Stimulated activated CD8-positive, alpha-beta memory T cell treated with anti-CD3 and anti-CD28 coated beads, Interleukin-7, amount 100 ng/mL, for 48 hours (primary cell): Measurements from ENCODE around the gene ZC3H8.
A peak's percentile ranks its signal among the peaks of the same experiment; 100 is the strongest.
"Not testable (repeated sequence)": the region's sequence is repeated elsewhere in the genome, so short reads cannot be mapped to it uniquely, and the experiment has no call there.

ENCODE experiments used
- DNase-seq, 2 donors: peaks; one replicate each; pipeline ENCODE4 v3.0.0-alpha.2; 2020; ENCODE audit warnings: low read depth in 1 of 2; ENCODE audit errors: extremely low read depth in 1 of 2

The ZC3H8 gene

DNA sequence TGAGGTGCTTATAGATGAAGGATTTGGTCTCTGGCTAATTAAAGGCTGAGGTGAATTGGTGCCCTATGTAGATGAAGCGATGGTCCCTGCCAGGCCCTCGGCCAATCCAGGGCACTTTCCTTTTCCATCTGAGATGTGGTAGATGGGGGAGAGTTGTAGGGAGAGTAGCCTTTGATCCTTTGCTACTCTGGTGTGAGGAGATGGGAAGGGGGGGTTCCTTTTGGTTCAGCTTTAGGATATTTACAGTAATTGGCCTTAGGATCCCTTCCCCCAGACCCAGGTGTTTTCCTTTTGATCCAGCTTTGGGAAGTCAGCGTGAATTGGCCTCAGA, 5.4 kb upstream of the ZC3H8 start:
- no peak for DNase-seq

DNA sequence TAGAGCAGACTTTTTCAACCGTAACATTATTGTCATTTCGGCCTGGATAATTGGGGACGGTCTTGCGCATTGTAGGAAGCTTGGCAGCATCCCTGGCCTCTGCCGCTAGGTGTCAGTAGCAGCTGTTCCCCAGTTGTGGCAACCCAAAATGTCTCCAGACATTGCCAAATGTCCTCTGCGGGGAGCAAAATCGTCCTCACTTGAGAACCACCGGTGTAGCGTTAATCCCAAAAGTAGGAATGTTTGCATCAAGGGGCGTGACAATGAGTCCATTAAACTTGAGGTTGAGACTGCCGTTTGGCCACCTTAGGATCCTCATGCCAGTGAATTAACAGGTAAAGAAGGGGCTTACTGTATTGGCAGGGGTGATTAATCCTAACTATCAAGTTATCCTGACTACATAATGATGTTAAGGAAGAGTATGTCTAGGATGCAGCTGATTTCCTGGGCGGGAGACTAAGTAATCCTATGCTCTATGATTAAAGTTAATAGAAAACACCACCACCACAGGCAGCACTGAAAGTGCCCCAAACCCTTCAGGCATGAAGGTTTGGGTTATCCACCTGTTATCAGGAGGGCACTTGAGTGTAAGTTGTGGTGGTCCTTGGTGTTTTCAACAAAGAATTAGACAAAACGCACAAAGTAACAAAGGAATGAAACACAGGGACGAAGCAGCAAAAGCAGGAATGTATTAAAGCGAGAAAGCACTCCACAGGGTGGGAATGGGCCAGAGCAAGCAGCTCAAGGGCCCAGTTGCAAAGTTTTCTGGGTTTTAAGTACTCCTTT, 4.9 kb upstream of the ZC3H8 start:
- DNase-seq, result peak; percentile 63 to 70

DNA sequence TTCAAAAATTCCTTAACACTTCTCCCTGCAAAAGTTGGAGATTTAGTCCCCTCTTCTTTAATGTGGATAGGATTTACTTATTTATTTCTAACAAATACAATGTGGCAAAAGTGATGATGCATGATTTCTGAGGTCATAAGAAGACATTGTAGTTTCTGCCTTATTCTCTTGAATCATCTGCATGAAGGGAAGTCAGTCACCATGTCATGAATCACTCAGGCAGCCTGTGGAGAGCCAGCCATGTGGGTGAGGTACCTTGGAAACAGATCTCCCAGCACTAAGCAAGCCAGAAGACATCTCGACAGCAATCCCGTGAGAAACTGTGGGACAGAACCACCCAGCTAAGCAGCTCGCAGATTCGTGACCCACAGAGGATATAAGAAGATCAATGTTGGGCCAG, 2.7 kb upstream of the ZC3H8 start:
- DNase-seq, result no peak

DNA sequence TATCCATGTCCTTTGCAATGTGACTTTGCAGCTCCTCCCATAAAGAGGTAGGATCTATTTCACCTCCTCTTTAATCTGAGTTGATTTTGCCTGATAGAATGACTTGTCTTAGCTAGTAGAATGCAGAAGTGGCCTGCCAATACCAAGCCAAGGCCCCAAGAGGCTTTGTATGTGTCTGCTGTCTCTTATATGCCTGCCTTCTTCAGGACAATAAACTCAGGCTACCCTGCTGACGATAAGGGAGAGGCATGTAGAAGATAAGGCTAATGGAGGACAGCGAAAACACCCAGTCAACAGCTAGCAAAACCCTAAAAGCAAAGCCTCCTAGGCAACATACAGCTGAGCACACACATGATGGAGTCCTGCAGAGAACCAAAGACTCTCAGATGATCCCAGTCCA, 1.8 kb upstream of the ZC3H8 start:
- DNase-seq, result no peak

DNA sequence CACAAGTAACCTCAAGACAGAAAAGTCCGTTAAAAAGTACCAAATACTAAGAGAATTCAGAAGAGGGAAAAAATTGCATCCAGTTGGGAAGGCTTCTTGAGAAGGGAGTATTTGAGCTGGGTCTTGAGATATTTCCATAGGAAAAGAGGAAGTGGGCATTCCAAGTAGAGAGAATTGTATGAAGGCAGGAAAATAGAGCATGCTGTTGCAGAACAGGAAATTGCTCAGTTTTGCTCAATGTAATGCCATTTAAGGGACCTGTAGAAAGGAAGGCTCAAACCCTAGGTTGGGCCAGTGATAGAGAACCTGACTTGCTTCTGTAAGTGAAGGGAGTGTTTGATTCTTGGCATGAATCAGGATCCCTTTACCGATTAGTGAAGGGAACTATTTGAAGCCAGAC, 1.0 kb upstream of the ZC3H8 start:
- no peak for DNase-seq

DNA sequence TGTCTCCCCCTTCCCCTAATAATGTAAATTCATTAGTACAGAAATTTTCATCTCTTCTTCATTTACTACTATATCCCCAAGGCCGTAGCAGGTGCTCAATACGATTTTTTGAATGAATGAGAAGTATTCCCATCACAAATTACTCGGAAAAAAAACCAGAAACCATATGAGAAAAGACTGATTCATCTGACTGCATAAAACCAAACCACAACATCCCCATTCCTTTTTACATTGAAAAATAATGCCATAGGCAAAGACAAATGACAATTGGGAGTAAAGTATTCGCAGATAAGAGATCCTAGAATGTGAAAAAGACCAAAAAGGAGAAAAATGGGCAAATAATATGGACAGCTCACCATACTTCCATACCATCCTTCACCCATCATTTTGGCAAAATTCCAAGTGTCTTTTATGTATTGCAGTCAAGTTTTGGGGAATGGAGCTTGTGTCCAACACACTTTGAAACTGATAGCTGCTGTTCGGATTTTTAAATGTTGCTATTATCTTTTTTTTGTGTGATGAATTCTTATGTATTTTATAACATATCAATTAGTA, 1.5 kb downstream of the ZC3H8 start:
- no peak for DNase-seq

DNA sequence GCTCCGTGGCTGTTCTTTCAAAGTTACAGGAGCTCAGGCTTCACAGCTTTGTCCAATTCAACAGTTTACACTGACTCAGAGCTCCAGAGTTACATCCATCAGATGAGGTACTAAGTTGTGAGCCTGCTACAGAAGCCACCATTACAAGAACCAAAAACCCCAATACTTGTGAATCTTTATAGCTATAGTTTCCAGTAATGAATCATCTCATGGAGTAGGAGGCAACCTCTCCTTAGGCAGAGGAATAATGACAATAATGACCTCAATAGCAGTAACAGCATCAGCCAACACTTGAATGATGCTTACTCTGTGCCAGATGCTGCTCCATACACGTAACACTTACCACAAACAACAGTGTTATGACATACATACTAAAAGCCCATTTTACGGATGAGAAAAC, 3.6 kb downstream of the ZC3H8 start:
- no peak for DNase-seq

DNA sequence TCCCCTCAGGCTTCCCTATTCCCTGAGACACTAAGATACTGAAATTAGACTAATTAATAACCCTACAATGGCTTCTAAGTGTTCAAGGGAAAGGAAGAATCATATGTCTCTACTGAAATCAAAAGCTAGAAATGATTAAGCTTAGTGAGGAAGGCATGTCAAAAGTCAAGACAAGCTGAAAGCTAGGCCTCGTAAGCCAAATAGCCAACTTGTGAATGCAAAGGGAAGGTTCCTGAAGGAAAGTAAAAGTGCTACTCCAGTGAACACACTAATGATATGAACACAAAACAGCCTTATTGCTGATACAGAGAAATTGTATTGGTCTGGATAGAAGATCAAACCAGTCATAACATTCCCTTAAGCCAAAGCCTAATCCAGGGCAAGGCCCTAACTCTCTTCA, 10.0 kb downstream of the ZC3H8 start:
- no peak for DNase-seq

DNA sequence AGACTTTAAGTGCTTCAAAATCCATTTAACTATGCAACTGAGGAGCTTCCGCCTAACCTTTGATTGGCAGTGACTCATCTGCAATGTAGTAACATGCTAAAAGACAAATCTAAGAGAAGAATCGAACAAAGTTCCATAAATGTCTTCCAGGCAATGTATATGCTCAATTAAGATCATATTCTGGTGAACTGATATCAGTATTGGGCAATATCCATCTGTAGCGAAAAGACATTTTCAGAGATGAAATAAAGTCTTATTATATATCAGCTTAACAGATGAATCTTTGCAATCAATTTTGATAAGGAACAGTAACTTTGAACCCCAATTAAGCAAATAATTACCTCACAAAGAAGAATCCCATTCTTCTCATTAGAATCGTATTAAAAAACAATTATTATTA, 11.6 kb downstream of the ZC3H8 start:
- no peak for DNase-seq

DNA sequence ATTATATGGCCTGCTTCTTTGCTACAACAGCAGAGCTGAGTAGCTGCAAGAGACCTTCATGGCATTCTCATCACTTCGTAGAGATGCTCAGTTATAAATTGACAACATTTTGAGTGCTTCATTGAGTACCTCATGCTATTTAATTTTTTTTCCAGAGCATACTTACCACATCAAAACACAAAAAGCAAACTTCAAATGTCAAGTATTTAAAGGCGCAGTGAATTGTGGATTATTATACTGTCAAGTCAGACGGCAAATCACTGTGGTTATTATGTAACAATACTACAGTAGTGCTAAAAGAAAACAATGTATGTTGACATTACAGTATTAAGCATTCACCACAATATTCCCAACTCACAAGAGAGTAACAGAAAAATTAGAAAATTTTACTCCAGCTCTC, 12.5 kb downstream of the ZC3H8 start:
- DNase-seq, result no peak

DNA sequence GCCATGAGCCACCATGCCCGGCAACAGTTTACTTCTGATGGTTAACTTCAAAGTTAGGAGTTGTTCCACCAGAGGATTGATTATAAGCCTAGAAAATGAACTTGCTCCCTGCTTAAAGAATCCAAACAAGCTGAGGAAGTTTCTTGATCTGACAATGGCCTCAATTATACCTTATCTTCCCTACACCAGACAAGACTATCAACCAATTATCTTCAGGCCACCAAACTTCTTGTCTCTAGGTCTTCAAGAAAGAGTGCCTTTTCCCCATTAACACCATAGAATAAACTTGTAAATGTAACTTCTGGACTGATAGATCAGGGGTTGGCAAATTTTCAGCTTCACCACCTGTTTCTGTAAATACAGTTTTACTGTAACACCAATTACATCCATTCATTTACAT, 15.0 kb downstream of the ZC3H8 start:
- DNase-seq, result no peak

DNA sequence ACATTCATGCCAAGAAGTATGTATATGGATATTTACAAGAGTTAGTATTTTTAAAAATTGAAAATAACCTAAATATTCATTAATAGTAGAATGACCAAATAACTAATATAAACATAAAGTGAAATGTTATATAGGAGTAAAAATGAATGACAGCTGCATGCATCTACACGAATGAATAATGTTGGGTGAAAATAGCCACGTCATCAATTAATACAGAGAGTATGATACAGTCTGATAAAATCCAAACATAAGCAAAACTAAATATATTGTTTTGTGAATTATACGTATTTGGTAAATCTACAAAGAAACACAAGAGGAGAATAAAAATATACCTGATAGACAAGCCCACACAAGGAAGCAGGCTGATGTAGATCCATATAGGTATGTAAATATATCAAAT, 24.5 kb downstream of the ZC3H8 start:
- no peak for DNase-seq

DNA sequence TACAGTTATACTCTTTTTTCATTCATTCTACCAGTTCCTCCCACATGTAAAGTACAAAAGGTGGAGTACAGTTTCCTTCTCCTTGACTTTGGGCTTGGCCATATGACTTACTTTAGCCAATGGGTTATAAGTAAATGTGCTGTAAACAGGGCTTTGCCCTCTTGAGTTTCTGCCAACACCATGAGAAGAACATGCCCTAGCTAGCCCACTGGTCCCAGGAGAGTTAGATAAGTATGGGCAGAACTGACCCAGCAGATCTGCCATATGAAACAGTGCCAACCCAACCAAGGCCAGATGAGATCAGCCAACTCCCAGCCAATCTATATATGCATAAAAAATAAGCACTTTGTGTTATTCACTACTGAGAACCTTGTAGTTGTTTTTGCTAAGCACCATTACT, 25.5 kb downstream of the ZC3H8 start:
- no peak for DNase-seq

DNA sequence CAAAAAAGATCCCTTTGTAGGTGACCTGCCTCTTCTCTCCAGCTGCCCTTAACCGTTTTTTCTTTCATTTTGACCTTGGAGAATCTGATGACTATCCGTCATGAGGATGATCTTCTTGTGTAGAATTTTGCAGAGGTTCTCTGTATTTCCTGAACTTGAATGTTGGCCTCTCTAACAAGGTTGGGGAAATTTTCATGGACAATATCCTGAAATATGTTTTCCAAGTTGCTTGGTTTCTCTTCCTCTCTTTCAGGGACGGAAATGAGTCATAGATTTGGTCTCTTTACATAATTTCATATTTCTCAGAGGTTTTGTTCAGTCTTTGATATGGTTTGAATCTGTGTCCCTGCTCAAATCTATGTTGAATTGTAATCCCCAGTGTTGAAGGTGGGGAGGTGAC, 34.0 kb downstream of the ZC3H8 start:
- no peak for DNase-seq

DNA sequence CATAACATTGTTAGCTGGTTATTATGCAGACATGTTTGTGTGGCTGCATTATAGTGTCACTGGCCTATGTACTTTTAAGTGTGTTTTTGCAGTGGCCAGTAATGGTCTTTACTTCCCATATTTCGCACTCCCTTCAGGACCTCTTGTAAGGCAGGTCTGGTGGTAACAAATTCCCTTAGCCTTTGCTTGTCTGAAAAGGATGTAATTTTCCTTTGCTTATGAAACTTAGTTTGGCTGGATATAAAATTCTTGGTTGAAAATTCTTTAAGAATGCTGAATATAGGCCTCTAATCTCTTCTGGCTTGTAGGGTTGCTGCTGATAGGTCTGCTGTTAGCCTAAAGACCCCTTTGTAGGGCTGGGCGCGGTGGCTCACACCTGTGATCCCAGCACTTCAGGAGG, 34.7 kb downstream of the ZC3H8 start:
- DNase-seq, result no peak

DNA sequence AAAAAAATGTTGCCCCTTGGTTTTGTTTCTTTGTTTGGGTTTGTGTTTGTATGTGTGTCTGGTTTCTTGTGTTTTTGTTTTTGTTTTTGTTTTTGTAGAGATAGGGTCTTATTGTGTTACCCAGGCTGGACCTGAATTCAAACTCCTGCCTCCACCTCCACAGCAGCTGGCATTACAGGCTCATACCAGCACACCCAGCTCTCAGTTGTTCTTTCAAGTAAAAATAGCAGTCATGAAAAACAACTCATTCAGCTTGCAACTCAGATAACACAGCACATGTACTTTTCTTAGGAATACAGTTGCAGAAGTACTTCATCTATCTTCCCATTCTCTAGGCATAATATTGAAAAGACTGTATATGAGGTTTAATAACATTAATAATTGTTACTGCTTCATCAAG, 37.0 kb downstream of the ZC3H8 start:
- DNase-seq, result no peak

DNA sequence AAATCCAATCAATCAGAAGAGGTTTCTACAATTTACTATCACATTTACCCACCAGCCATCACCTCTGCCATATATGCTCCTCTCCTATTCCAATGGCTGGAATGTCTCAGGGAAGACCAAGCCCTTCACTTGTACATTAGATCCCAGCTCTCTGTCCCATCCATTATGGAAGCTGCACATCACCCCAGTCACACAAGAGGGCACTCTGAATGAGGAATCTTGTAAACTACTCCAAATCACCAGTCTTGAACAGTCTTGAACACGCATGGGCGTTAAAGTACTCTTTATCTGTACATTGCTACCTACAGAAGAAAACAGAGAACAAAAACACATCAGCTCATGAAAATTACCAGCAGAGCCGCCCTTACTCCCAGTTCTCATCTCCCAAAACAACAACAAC, 38.7 kb downstream of the ZC3H8 start:
- DNase-seq, result no peak

DNA sequence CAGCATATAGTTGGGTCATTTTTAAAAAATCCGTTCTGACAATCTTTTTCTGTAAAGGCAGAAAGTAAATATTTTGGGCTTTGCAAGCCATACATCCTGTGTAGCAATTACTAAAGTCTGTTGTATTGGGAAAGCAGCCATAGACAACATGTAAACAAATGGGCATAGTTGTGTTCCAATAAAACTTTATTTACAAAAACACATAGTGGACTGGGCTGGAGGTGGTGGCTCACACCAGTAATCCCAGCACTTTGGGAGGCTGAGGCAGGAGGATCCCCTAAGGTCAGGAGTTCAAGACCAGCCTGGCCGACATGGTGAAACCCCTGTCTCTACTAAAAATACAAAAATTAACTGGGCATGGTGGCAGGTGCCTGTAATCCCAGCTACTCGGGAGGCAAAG, 46.9 kb downstream of the ZC3H8 start:
- not testable (repeated sequence) for DNase-seq

DNA sequence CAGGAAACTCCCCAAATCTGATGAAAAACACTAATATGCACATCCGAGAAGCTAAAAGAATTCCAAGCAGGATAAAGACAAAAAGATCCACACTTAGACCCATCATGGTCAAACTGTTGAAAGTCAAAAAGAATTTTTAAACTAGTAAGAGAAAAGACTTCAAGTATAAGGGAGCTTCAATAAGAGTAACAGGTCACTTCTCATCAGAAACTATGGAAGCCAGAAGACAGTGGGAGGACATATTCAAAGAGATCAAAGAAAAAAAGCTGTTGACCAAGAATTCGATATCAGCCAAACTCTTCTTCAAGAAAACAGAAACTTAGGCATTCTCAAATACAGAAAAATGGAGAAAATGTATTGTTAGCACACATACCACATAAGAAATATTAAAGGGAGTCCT, 50.4 kb downstream of the ZC3H8 start:
- DNase-seq, result no peak

DNA sequence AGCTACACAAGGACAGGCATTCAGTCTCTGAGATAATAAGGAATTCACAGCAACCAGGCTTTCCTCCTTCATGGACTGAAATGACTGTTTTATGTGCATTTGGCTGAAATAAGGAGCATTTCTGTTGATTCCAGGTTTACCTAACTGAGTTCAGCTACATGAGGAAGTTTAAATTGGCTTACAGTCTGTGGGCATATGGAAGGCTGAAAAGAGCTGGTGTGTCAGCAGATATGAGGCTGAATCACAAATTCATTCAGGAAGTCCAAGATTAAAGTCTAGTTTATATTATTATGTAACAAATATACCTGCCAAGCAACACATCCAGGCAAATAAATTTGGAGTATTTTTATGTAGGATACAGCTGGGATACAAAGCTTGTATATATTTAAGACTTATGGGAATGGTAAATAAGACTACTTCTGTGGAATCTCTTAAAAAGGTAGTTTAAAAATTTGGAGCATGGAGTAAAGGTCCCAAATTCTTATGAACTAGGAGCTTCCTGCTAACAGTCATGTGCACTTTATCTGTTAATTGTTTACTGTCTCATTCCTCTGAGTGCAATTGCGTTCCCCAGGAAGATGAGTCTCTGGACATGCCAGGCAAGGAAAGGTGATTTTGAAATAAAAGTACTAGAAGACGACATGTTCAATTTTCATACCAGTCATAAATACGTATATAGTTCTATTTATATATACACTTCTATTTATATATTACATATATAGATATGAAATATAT, 53.0 kb downstream of the ZC3H8 start:
- no peak for DNase-seq

DNA sequence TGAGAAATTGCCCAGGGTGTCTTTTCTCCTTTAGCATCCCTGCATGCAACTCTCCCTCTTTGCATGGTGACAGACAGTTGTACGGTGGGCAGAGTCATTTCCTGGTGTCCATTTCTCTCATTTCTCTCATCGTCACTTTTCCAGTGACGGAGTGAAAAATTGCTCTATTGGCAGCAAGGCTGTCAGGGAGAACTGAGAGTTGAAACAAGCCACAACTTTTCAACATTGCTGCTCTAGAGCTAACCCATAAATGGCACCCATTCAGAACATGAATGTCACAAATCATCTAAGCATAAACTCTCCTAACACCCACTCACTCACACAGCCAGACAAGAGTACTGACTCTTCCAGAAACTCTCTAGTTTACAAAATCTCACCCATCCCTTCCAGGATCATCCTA, 55.7 kb downstream of the ZC3H8 start:
- no peak for DNase-seq

DNA sequence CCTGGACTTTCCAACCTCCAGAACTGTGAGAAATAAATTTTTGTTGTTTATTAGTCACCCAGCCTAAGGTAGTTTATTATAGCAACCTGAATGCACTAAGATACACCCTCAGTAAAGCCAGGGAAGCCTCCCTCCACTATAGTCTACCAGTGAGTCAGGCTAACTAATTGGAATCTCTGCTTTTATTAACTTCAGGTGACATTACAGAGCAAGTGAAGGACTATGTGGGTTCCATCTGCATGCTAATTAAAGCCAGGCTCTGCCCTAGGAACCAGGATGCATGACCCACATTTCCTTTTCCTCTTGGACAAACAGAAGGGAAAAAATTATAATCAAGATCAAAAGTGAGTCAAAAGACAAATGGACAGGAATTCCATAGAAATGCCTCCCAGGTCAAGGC, 56.1 kb downstream of the ZC3H8 start:
- DNase-seq, result no peak

DNA sequence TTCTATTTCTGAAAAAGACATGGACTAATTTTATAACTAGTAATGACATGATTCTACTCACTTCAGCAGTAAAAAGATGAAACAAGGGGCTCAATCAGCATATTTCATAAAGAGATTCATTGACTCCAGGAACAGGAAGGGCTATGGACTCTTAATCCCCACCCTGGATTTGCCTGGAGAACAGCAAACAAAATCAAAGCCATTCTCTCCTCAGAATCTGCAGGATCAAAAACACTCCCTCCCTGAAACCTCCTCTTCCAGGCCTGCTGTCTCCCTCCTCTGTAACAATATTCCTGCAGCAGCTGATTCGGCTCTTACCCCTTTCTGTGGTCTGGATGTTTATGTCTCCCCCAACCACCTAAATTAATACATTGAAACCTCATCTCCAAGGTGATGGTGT, 57.0 kb downstream of the ZC3H8 start:
- DNase-seq, result no peak
